Liver (tissue), 3 donors: ENCODE data around the gene CD274.

Experiments
- GABPA ChIP-seq, 2 donors: IDR thresholded peaks in 1 of 2; conservative IDR thresholded peaks in 1 of 2; 2 replicates each; pipeline ENCODE4 v1.6.1; 2016; ENCODE audit warnings: antibody characterized with exemption in 2 of 2, mild to moderate bottlenecking in 1 of 2, moderate library complexity in 1 of 2
- JUND ChIP-seq, 2 donors: IDR thresholded peaks; 2 replicates each; pipeline ENCODE4 v1.6.1; 2016; ENCODE audit warnings: antibody characterized with exemption in 2 of 2
- RAD21 ChIP-seq, 2 donors: IDR thresholded peaks; 2 replicates each; pipeline ENCODE4 v1.6.1; 2016; ENCODE audit warnings: antibody characterized with exemption in 2 of 2, mild to moderate bottlenecking in 2 of 2
- RXRA ChIP-seq, 2 donors: IDR thresholded peaks; 2 replicates each; pipeline ENCODE4 v1.6.1; 2017 to 2018; ENCODE audit warnings: antibody characterized with exemption in 2 of 2, mild to moderate bottlenecking in 1 of 2
- TAF1 ChIP-seq: conservative IDR thresholded peaks from 2 replicates; pipeline ENCODE4 v1.6.1; 2016; ENCODE audit warnings: antibody characterized with exemption, mild to moderate bottlenecking
- TF ChIP-seq, protein P1 (sequence below): fragments of 150-350 bp; IDR thresholded peaks from 2 replicates; pipeline ENCODE4 v1.5.1; 2017; ENCODE audit warnings: improper control_type of control experiment, low read depth, low read length; ENCODE audit not compliant: missing input control
- donor health status: healthy.
- donor health status: healthy.

DNA sequence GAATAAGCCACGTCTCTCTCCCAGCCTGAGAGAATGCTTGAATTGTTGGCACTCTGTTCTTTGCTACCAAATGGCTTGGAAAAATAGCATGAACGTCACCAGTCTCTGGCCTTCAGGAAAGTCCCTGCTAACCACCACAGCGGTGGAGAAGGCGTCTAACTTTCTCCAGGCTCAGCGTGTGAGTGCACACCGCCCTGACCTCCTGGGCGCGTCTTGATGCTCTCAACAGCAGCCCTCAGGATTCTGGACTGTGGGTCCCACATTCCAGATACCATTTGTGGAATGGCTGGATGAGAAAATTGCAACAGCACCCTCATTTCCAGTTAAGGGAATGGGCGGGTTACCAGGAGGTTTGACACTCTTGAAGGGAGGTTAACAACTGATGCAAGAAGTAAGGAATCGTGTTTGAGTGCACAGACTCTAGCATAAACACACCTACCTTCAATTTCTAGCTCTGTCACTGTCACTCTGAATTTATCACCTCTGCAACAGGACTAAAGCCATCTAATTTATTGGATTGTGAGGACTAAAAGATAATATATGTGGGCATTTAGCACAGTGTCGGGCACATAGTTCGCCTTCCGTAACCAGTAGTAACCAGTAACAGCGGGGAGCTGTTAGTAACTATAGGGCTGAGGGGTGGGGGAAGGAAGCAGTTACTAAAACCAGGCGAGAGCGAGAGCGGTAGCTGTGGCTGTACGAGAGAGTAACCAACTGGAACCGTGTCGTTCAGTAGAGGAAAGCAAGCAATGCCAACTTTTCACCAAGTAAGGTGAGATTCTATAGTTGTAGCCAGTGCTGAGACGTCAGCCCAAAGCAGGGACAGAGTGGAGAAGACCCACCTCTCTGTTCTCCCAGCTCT is 11.8 kb upstream of the CD274 start:
- TF ChIP-seq, protein P1, sequence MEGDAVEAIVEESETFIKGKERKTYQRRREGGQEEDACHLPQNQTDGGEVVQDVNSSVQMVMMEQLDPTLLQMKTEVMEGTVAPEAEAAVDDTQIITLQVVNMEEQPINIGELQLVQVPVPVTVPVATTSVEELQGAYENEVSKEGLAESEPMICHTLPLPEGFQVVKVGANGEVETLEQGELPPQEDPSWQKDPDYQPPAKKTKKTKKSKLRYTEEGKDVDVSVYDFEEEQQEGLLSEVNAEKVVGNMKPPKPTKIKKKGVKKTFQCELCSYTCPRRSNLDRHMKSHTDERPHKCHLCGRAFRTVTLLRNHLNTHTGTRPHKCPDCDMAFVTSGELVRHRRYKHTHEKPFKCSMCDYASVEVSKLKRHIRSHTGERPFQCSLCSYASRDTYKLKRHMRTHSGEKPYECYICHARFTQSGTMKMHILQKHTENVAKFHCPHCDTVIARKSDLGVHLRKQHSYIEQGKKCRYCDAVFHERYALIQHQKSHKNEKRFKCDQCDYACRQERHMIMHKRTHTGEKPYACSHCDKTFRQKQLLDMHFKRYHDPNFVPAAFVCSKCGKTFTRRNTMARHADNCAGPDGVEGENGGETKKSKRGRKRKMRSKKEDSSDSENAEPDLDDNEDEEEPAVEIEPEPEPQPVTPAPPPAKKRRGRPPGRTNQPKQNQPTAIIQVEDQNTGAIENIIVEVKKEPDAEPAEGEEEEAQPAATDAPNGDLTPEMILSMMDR = no peak
- TF ChIP-seq JUND (IDR thresholded peaks at IDR 0.05) (no peak), GABPA (IDR thresholded peaks at IDR 0.05 in 1 of 2, conservative IDR thresholded peaks at IDR 0.05 in 1 of 2) (no peak), RAD21 (IDR thresholded peaks at IDR 0.05) (no peak), TAF1 (no peak), RXRA (IDR thresholded peaks at IDR 0.05) (no peak)
